ENCODE data around the gene SLC17A6.

Gene SLC17A6

DNA sequence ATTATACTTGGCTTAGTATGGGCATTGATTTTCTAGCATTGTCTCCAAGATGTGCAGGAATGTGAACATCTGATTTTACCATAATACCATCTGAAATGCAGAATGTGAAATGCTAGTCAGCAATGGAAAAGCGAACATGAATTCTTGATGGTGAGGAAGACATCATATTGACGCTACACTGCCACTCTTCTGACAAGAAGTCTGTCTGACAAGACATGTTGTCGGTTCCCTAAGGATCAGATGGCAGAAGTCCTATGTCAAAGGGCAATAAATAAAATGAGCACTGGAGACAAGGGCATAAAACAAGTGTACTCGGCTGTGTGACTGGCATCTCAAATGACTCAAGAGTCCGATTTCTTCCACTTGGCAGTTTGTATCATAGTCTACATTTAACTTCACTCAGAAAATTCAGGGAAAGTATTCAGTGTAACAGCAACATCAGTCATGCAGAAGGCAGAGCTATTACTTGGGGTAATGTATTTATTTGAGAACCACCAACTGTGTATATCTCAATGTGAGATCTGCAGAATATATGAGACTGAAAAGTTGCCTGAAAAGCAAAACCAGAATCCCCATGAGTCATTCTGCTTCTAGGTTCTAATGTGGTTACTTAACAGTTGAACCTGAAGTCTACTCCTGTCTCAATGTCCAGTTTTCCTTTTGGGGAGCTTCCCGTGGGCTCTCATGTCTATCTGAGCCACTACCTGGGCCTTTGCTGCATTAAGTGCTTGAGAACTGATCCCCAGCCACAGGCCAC is 51.5 kb downstream of the SLC17A6 start:
- no peak for DNase-seq (ENCODE audit: low read depth)

DNA sequence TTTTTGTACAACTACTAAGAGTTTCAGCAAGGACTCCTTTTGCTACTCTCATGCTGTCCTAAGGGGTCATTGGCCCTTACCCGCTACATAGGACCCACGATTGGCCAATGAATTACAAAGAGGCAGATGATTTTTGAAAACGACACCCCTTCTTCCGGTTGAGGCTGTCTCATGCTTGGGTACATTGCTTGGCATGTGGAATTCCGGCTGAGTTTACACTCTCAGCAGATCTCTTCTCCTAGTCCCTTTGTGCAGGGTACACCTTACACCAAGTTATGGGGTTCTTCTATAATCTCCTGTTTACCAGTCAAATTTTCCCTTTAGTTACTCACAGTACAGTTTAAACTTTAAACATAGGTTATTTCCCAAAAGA is 52.1 kb downstream of the SLC17A6 start:
- DNase-seq (ENCODE audit: low read depth) = no peak

DNA sequence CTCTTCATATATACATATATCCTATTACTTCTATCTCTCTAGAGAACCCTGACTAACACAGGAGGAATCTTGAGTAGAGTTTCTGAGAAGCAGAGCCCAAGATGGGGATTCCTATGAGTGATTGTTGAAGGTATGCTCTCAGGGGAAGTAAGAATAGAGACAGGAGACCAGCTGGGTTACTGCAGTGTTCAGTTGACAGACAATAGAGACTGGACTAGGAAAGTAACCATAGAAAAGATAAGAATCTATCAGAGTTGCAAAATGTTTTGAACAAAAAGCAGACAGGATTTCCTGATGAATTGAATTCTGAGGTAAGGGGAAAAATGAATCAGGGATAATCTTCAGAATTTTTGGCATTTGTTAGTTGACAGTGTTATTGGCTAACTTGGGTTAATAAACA is 54.4 kb downstream of the SLC17A6 start:
- no peak for DNase-seq (ENCODE audit: low read depth)

DNA sequence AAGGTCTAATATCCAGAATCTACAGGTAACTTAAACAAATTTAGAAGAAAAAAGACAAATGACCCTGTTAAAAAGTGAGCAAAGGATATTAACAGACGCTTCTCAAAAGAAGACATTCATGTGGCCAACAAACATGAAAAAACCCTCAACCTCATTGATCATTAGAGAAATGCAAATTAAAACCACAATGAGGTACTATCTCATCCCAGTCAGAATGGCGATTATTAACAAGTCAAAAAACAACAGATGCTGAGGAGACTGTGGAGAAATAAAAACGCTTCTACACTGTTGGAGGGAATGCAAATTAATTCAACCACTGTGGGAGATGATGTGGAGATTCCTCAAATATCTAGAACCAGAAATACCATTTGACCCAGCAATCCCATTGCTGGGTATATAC is 67.2 kb downstream of the SLC17A6 start:
- DNase-seq (ENCODE audit: low read depth) = no peak

DNA sequence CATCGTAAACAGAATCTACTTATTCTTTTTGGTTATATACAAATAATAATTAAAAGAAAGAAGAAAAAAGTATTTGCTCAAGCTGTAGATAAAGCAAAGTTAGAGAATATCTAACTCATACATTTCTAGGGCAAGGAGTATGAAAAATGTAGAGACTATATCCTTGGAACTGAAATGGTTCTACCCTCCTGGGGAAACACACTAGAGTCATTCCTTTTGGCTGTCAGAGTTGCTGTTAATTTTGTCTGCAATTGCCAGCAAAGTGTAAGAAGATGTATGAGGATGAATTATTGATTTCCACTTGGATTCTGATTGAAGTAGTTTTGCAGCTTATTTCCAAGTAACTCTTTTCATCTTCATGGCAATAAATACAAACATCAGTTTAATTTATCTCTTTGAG is 69.1 kb downstream of the SLC17A6 start:
- no peak for DNase-seq (ENCODE audit: low read depth)

DNA sequence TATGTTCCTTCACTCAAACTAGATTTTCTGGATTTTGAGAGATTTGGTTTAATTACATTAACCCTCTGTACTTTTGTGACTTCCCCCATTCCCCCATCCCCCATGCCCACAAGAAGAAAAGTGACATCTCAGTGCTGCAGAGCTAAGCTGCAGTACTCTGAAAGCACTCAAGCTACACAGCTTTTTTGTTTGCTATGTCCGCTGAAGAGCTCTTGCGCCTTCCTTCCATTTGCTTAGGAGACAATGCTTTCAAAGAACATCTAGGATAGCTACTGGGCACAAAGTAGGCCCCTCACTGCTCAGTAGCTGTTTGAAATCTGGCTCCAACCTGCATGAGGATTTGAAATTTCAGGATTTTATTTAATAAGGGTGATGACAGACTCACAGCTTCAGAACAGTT is 69.7 kb downstream of the SLC17A6 start:
- DNase-seq (ENCODE audit: low read depth) = no peak

DNA sequence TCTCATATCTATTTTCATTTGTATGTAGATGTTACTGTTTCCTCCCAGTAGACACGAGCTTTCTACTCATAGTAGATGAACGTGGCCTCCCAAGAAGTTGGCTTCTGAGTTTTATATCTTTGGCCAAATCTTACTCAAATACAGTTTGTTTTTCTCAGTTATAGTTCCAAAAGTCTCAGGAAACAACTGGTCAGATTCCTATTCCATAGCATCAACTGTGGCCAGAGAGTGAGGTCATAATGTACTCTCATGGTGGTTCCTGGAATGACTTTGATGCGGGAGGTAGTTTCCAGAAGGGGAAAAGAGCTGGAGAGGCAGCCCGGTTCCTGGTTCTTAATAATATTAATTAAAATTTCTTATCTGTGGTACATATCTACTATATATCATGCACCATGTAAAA is 77.3 kb downstream of the SLC17A6 start:
- no peak for DNase-seq (ENCODE audit: low read depth)

DNA sequence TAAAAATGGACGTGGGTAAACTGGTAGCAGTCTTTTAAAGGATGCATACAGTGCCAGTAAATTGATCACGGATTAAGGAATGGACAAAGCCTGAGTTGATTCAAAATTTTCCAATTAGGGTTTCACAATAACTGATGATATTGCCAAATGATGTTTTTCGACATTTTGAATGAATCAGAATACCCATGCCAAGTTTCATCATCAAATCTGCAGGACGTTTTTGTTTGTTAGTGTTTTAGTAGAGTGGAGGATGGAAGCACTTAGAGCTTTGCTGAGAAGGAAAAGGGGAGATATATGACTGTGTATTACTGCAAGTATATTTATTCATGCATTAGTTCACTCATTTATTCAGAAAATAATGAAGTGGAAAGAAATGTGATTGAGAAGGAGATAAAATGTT is 78.3 kb downstream of the SLC17A6 start:
- no peak for DNase-seq (ENCODE audit: low read depth)

DNA sequence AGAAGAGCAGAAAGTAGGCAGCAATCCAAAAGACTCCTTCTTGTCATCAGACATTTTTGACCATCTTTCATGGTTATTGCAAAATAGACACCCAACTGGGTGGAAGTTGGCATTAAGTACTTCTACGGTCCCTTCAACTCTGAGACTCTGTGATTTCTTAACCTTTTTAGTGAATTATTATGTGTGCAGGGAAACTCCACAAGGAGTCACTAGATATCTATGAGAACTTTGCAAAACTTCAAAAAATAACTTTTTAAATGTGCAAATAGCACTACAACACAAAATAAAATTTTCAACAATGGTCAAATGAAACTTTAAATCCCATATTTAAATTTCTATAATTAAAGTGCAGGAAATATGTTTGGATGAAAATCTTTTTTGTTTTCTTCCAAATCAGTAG is 88.7 kb downstream of the SLC17A6 start:
- DNase-seq (ENCODE audit: low read depth) = no peak

Data from stimulated activated CD8-positive, alpha-beta memory T cell treated with anti-CD3 and anti-CD28 coated beads, Interleukin-12 subunit alpha, Interleukin-12 subunit beta, amount 100 ng/mL, for 4 hours (primary cell).